ENCODE data around the gene RIMBP3C.
"Not testable (repeated sequence)": the region's sequence is repeated elsewhere in the genome, so short reads cannot be mapped to it uniquely, and the experiment has no call there.

RIMBP3C gene, protein sequence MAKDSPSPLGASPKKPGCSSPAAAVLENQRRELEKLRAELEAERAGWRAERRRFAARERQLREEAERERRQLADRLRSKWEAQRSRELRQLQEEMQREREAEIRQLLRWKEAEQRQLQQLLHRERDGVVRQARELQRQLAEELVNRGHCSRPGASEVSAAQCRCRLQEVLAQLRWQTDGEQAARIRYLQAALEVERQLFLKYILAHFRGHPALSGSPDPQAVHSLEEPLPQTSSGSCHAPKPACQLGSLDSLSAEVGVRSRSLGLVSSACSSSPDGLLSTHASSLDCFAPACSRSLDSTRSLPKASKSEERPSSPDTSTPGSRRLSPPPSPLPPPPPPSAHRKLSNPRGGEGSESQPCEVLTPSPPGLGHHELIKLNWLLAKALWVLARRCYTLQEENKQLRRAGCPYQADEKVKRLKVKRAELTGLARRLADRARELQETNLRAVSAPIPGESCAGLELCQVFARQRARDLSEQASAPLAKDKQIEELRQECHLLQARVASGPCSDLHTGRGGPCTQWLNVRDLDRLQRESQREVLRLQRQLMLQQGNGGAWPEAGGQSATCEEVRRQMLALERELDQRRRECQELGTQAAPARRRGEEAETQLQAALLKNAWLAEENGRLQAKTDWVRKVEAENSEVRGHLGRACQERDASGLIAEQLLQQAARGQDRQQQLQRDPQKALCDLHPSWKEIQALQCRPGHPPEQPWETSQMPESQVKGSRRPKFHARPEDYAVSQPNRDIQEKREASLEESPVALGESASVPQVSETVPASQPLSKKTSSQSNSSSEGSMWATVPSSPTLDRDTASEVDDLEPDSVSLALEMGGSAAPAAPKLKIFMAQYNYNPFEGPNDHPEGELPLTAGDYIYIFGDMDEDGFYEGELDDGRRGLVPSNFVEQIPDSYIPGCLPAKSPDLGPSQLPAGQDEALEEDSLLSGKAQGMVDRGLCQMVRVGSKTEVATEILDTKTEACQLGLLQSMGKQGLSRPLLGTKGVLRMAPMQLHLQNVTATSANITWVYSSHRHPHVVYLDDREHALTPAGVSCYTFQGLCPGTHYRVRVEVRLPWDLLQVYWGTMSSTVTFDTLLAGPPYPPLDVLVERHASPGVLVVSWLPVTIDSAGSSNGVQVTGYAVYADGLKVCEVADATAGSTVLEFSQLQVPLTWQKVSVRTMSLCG (N-terminal part only)

DNA sequence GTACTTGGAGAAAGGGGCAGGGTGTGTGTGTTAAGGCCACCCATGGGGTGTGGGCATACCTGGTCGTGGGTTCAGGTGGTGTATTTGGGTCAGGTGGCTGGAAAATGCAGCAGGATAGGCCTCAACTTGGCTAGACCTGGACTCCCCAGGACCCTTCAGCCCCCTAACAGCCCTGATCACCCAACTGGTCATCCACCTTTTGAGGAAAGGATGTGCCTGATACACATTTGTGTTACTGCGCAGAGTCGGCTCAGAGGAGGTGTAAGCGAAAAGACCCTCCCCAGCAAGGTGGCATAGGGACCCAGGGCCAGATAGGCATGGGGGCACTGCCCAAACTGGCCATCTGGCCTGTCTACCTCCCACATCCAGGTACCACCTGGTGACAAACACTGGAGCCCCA lies at the start of gene RIMBP3C:
Gene RIMBP3C, minus strand, starts transcription at position 101 of the 400 bp plus-strand sequence. CDS start 485 bp downstream, outside the sequence.
- DNase-seq (ENCODE audit: low read depth): not testable (repeated sequence)

DNA sequence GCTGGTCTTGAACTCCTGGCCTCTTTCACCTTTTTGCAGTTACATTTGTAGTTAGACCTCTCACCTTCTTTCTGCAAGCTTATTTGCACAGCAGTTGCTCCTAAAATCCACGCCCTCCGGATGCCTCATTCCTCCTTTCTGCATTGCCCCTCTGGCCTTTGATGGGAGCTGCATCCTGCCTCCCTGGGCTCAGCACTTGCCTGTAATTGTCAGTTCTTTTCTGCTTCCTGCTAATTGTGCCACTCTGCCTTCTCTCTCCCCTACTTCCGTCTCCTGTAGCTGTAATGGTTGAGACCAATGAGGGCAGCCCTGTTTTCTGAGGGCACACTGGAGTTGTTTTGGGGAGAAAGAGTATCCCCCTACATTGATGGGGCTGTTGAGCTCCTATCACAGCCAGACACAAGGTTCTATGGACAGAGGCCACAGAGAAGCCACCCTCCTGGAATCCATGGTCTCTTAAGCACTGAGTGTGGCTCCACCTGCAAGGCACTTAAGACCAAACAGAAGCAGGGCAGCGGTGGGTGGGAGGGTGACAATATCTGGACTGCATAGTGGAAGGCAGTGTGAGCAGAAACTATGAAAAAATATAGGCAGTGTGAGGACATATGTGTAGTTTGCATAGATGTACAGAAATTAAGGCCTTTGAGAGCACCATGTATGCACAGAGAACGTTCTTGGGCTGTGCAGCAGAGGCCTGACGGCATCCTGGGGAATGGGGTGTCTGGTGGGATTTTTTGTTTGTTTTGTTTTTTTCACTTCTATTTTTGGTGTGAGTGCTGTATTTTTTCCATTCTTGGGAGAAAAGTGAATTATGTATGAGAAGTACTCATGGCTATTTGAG lies 48.0 kb upstream of the RIMBP3C start:
- DNase-seq (ENCODE audit: low read depth): no peak

DNA sequence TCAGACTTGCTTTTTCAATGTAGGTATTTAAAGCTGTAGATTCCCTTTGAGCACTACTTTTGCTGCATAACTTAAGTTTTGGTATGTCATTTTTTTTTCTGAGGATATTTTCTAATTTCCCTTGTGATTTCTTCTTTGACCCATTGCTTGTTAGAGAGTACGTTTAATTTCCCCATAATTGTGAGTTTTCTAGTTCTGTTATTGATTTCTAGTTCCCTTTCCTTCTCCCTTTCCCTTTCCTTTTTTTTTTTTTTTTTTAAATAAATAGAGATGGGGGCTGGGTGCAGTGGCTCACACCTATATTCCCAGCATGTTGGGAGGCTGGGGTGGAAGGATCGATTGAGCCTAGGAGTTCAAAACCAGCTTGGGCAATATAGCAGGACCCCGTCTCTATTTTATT lies 47.0 kb upstream of the RIMBP3C start:
- no peak for DNase-seq (ENCODE audit: low read depth)

DNA sequence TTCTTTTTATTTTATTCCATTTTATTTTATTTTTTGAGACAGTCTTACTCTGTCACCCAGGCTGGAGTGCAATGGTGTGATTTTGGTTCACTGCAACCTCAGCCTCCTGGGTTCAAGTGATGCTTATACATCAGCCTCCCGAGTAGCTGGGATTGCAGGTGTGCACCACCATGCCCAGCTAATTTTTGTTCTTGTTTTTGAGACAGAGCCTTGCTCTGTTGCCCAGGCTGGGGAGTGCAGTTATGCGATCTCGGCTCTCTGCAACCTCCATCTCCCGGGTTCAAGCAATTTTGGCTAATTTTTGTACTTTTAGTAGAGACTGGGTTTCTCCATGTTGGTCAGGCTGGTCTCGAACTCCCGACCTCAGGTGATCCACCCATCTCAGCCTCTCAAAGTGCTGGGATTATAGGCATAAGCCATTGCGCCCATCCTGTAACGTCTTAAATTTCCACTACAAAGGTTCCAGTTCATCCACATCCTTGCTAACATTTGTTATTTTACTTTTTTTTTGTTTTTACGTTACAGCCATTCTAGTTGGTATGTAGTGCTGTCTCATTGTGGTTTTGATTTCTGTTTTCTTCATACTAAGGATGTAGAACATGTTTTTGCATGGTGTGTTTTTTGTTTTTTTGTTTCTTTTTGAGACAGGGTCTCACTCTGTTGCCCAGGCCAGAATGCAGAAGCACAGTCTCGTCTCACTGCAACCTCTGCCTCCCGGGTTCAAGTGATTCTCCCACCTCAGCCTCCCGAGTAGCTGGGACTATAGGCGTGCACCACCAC lies 45.3 kb upstream of the RIMBP3C start:
- DNase-seq (ENCODE audit: low read depth): not testable (repeated sequence)

DNA sequence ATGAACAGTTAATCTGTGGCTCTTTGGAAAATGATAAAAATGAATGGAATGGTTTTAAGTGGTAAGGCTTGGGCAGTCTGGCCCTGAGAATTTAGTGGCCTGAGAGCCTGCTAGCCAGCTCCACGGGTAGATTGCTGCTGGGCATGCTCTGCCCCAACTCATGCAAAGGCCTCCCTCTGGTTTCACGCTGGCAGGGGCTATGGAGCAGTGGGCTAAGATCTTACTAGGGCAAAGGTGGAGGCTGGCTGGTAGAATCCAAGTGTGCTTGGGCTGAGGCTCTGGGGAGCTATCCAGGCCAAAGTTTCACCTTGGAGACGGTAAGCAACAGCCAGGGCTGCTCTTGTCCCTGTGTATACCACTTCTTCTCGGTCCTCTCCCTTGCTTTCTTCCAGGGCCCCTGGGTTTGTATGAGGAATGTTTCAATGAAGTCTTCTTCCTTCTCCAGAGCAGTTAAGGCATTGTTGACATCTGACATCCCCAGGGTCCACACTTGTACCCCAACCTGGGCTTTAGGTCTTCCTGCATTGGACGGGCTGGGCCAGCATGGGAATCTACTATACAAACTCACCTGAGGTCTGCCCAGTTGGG lies 43.7 kb upstream of the RIMBP3C start:
- peak; percentile 44 for DNase-seq (ENCODE audit: low read depth)

DNA sequence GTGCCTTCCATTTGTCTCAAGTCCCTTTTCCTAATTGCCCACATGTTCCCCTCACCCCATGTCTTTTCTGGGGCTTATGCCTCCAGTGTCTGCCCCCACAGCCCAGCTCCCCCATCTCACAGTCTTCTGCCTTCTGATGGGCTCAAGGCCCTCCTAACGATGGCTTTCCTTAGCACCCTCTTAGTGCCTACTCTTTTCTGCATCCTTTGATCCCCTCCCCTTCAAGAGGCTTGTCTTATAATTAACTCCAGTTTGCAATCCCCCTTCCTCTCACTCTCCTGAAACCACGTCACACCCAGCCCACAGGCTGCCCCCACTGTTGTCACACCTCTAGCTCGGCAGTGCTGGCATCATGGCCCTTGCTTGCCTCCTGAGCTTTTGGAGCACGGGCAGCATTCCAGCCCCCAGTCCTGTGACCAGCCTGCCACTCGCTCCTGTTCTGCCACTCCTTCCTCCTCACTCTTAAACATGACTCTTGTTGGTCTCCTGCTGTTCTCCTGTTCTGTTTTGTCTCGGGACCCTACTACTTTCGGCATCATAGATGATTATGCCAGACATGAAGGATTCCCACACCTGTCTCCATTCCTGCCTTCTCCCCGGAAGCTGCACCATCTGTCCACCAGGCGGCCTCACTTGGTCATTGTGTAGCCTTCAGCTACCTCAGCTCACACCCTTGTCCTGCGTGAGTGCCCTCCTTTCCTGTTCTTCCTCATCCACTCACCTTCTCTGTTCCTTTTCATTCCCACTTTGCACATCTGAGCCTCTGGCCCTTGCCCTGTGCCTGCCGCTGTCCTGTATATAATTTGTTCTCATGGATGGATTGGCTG lies 42.4 kb upstream of the RIMBP3C start:
- DNase-seq (ENCODE audit: low read depth): no peak

DNA sequence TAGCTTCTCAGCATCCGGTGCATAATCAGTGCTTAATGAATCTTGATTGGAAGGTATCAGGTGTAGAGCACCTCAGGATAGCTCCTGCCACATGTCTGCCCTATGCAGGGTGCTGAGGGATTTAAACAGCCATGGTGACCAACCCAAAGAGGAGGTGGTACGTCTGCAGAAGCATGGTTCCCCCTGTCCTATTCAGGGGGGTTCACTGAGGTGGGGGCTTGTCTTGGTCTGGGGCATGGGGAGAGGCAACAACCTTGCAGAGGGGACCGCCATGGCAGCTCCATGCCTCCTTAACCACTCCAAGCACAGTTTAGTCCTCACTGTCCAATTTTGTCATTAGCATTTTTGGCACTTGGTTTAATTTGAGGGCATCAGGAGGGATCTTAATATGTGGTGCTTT lies 41.2 kb upstream of the RIMBP3C start:
- DNase-seq (ENCODE audit: low read depth): no peak

DNA sequence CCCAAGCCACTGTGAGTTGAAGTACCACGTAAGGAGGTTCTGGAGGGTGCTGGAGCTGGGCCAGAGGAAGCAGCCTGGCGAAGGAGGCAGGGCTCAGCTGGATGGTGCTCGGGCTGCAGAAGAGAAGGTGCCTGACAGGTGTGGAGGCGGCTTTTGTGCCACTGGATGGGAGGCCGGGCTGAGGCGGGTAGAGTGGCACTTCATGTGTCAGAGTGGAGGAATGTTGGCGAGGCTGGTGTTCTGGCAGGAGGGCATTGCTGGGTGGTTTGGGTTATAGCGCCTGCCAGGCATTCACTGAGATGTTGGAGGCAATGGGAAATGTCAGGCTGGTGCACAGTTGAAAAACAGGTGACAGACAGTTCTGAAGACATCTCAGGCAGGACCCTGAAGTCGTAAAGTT lies 40.4 kb upstream of the RIMBP3C start:
- no peak for DNase-seq (ENCODE audit: low read depth)

DNA sequence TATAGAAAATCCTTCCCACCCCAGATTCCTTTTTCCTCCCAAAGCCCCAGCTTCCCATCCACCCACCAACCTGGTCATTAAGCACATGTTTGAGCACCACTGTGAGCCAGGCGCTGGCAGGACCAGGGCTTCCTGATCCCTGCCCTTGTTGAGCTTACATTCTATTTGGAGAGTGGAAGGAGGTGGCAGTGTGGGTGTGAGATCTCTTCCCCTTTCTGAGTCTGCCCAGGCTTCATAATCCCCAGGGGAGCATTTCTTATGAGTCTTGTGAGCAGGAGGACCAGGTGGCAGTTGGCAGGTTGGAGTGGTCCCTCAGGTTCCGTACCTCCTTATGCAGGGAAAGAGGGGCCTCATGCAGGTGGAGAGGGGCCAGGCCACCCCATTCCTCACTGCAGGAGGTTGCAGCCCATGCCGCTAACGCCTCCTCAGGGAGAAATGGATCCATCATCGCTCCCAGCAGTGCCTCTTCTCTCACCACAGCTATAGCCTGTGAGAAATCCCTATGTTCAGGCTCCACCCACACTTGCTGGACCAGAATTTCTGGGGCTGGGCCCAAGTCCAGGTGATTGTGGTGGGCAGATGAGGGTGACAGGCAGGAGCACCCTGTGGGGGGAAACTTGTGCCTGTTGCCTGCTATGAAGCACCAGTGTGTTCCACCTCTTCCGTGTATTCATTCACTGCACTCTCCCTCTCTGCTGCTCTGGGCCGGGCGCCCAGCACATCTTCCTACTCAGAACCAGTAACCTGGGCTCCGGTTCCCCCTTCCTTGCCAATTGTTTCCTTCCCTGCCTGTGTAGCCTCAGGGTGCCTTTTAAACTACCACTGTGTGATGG lies 39.8 kb upstream of the RIMBP3C start:
- DNase-seq (ENCODE audit: low read depth): no peak

DNA sequence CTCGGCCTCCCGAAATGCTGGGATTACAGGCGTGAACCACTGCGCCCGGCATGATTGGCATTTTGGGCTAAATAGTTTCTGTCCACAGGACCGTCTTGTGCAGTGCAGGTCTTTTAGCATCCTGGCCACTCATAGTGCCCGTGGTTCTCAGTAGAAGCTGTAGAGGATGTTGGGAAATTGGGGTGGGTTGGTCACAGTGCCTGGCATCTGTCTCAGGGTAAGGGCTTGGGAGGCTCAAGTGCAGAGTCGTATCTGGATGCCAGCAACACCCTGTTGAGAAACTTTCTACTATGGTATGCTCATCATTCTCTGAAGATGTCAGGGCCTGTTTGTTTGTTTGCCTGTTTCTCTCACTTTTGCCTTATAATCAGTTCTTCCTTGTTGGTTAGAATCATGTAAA lies 38.1 kb upstream of the RIMBP3C start:
- no peak for DNase-seq (ENCODE audit: low read depth)

DNA sequence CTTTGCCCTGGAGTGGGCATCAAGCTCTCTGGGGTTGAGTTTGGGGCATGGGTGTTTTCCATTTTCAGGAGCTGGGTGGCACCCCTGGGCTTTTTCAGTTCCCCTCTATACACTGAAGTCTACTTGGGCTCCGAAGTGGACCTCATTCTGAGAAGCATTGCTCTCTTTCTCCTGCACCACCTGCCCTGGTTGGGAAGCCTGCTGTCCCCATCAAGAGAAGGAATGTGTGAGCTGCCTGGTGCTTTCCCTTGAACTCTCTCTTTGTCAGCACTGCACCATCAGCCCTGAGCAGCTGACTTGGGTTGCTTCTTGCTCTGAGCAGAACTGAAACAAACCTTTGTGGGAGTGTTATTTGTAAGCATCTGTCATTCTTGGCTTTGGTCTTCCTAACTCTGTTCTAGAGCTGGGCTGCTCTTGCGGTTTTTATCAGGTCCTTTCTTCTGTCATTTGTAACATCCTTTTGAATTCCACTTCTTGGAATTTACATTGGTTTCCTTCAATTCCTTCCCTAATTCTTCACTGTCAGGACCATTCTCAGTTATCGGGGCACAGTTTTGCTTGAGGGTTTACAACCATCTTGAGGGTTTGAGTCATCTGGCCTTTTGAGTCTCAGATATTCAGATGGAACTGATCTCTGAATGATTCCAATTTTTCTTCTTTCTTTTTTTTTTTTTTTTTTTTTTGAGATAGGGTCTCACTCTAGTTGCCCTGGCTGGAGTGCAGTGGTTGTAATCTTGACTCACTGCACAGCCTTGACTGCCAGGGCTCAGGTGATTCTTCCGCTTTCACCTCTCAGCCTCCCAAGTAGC lies 36.7 kb upstream of the RIMBP3C start:
- peak; percentile 69 for DNase-seq (ENCODE audit: low read depth)

DNA sequence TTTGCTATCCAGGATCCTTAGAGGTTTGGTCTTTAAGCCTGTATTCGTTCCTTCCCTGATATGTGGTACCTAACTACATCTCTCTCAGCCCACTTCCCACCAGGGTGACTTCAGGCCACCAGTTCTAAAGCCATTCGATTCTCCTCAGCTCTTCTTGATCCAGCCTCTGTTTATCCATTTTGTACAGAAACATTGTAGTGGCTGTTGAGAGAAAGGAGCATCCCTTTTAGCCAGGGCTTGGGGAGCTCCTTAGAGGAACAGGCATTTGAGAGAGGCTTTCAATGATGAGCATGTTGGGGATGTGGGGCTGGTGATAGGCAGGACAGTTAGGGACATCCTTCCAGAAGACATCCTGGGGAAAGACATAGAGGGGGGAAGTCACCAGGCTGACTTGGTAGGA lies 34.1 kb upstream of the RIMBP3C start:
- no peak for DNase-seq (ENCODE audit: low read depth)

DNA sequence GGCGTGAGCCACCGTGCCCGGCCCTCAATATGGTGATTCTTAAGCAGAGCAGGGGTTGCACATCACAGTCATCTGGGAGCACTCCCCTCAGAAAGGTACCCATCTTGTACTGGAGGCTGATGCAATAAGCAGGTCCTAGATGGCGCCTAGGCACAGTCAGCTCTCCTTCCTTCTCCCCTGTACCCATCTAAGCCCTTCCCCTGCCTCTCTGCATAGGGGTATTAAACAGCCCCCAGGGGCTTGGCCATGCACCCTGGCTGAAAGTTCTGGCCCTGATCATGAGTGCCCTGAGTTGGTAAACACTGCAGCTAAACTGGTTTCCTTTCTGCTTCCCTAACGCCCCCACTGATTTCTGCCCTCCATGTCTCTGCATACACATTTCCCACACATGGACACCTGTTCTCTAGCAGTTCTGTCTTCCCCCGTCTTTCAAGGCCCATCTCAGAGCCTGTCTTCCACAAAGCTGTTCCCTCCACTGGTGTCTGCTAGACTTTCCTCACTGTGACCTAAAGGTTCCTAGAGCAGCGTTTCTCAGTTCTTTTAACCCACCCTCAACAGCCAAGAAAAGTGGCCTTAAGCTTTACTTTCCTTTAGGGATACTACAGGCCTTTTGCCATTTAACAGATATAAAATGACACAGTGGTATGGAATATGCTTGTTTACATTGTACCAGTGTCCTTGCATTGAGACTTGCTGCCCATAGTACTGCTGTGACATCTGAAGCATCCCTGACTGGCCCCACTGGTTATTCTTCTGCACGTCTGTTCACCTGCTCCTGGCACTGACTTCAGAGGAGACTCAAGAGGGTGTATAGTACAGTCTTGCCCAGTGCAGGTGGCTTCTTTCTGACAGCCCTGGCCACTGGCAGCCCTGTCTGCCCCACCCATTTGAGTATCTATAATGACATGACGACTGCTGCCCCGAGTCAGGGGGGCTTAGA lies 31.8 kb upstream of the RIMBP3C start:
- DNase-seq (ENCODE audit: low read depth): no peak

DNA sequence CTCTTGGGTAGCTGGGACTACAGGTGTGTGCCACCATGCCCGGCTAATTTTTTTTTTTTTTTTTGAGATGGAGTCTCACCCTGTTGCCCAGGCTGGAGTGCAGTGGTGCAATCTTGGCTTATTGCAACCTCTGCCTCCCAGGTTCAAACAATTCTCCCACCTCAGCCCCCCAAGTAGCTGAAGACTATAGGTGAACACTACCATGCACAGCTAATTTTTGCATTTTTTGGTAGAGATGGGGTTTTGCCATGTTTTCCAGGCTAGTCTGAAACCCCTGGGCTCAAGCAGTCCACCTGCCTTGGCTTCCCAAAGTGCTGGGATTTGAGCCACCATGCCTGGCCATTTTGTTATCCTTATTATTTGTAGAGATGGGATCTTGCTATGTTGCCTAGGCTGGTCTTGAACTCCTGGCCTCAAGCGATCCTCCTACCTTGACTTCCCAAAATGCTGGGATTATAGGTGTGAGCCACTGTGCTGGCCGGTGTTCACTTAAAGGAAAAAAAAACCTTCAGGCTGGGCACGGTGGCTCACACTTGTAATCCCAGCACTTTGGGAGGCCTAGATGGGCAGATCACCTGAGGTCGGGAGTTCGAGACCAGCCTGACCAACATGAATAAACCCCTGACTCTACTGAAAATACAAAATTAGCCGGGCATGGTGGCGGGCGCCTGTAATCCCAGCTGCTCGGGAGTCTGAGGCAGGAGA lies 29.9 kb upstream of the RIMBP3C start:
- not testable (repeated sequence) for DNase-seq (ENCODE audit: low read depth)

DNA sequence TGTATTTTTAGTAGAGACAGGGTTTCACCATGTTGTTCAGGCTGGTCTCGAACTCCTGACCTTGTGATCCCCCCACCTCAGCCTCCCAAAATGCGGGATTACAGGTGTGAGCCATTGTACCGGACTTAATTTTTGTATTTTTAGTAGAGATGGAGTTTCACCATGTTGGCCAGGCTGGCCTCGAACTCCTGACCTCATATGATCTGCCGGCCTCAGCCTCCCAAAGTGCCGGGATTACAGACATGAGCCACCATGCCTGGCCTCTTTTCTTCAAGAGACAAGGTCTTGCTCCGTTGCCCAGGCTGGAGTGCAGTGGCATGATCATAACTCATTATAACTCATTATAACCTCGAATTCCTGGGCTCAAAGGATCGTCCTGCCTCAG lies 29.4 kb upstream of the RIMBP3C start:
- DNase-seq (ENCODE audit: low read depth): not testable (repeated sequence)

DNA sequence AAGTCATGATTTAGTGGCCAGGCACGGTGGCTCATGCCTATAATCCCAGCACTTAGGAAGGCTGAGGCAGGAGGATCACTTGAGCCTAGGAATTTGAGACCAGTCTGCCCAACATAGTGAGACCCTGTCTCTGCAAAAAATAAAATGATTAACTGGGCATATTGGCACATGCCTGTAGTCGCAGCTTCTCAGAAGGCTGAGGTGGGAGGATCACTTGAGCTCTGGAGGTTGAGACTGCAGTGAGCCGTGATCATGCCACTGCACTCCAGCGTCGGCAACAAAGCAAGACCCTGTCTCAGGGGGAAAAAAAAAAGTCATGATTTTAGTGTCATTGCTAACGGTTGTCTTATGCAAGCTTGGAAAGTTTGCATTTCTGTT lies 28.2 kb upstream of the RIMBP3C start:
- DNase-seq (ENCODE audit: low read depth): no peak

Measured in EH (cell line).